Measurements from ENCODE around the gene SLC9A3.

Gene SLC9A3

DNA sequence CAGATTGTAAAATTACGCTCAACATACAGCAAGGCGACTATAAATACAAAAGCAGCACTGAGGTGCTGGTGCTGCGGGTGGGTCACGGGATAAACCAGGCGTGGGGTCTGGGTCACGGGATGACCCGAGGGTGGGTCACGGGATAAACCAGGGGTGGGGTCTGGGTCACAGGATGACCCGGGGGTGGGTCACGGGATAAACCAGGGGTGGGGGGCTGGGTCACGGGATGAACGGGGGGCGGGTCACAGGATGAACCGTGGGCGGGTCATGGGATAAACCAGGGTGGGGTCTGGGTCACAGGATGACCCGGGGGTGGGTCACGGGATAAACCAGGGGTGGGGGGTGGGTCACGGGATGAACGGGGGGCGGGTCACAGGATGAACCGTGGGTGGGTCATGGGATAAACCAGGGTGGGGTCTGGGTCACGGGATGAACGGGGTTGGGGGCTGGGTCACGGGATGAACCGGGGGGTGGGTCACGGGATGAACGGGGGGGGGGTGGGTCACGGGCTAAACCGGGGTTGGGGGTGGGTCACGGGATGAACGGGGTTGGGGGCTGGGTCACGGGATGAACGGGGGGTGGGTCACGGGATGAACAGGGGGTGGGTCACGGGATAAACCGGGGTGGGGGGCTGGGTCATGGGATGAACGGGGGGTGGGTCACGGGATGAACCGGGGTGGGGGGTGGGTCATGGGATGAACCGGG, 30.2 kb upstream of the SLC9A3 start:
- DNase-seq, result no peak

DNA sequence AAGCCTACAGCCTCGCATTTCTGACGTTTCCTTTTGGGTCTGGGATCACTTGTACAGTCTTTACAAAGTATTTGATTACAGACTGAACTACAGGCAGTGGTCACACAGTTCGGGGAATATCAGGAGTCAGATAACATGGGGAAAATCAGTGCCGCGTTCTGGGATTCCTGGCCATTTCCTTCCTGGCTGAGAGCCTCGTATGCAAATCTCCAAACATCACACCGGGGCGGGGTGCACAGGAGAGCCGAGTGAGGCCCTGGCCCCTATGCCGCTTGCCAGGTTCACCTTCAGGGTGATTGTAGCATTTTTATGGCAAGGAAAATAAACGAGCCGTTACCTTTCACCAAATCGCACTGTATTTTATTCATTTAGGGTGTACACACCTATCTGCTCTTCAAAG, 29.6 kb upstream of the SLC9A3 start:
- DNase-seq, result no peak

DNA sequence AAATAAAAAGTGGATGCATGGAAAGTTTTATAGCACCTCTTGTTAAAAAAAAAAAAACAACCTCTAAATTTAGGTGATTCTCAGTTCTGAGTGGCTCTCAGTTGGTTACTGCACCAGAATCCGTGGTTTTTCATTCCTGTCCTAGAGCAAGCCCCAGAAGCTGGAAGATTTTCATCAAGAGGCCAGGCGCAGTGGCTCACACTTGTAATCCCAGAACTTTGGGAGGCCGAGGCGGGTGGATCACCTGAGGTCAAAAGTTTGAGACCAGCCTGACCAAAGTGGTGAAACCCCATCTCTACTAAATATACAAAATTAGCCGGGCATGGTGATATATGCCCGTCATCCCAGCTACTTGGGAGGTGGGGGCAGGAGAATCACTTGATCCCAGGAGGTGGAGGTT, 27.2 kb upstream of the SLC9A3 start:
- DNase-seq, result no peak

DNA sequence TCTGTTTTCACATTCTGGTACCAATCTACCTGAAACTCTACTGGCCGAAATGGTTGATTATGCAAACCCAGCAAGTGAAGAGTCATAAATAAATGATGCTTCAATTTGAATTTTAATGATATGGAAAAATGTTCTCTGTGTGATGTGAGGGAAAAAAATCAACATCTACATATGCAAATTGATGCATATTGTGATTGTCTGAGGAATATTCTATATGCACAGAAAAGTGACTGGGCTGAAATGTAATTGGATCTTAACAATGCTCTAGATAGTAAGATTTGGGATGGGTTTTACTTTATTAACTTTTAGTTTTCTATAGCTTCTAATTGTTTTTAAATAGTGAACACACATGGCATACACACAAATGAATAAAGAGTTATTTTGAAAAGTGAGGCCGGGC, 25.0 kb upstream of the SLC9A3 start:
- DNase-seq, result no peak

DNA sequence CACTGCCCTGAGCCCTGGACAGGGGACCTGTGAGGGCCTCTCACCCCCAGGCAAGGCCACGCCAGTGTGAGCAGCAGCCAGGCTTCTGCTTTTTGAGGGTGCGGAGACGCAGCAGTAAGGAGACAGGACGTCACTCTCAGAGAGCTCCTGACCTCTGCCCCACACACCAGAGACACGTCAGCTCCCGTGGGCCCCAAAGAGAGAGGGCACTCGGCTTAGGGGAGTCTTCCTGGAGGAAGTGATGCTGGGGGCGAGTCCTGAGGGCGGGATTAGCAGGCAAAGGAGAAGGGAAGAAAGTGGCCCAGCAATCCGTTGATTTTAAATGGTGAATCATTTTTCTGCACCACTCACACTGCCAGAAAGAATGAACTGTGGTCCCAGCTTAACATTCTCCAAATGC, 24.0 kb upstream of the SLC9A3 start:
- DNase-seq, result no peak

DNA sequence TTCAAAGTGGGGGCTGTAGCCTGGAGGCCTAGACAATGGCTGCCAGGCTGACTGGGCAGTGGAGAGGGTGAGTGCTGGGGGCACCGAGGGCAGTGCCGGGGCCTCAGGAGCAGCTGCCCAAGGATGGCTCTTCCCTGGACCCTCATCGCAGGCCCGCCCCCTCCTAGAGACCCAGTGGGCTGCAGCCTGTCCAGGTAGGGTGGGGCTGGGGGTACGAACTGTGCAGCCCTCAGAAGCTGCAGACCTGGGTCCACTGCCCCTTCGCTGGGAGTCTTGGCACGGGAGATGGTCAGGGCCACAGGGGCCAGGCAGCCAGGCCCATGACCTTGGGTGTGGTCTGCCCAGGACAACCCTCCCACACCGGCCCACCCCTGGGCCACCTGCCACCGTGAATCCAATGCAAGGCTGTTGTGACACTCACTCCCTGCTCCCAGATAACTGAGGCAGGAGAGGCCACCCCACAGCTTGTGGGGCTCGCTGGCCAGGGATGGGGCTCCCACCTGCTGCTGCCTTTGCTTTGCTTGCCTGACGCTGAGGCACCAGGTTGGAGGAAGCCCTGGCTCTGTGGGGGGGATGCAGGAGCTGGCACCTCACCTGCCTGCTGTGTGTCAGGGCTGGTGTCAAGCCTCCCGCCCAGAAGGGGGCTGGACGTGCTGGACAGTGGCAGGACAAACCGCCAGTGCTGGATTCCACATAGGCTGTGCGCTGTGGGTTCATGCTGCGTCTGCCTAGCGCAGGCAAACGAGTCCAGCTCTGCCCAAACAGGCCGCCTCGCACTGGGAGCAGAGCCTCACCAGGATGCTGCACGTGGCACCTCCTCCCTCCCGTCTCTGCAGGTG, 23.1 kb upstream of the SLC9A3 start:
- no peak for DNase-seq

DNA sequence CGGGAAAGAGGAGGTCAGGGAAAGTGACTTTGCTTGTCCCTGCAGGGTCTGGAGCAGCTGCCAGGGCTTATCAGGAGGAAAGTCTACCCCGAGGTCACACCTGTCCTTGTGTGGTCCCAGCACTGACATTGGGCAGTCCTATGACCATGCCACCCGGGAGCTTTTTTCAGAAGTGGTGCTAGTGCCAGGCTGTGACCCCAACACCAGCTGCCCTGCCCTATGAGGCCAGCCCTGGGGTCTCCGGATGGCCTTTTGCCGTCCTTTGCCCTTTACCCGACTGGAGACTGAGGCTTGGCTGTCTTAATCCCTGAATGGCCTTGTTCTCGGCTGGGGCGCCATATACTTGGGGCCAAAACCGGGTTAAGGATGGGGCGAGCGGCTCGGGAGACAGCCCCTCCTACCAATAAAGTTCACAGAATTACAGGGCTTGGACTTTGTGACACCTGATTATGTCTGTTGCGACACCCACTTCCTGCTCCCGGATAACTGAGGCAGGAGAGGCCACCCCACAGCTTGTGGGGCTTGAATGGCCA, 22.2 kb upstream of the SLC9A3 start:
- DNase-seq, result no peak

DNA sequence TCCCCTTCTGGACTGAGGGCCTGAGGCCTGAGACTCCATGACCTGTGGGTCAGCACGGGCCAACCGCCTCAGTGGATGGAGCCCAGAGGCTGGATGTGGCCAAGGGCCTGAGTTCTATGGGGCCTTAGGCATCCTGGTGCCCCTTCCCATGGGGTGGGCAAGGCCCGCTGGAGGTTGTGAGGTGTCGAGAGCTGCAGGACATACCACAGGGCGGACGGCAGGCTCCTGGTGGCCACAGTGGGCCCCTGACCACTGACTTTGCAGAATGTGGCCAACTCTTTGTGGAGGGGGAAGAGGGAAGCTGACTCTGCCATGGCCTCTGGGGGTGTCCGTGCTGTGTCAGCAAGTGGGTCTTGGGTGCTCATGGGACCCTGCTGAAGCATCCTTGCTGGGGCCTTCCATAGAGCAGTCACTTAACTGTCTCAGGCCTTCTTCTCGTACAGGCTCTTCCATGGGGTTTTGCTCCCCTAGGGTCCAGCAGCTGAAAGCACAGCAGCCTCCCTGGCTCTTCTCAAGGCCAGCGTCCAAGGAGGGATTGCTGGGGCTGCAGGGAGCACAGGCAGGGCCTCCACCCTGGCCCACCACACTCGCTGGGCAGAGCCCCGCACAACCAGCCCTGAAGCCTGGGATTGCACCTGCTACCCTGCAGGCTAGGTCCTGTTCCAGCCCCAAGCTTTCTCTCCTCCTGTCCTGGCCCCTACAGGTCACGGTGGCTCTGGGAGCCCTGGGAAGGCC, 21.6 kb upstream of the SLC9A3 start:
- no peak for DNase-seq

DNA sequence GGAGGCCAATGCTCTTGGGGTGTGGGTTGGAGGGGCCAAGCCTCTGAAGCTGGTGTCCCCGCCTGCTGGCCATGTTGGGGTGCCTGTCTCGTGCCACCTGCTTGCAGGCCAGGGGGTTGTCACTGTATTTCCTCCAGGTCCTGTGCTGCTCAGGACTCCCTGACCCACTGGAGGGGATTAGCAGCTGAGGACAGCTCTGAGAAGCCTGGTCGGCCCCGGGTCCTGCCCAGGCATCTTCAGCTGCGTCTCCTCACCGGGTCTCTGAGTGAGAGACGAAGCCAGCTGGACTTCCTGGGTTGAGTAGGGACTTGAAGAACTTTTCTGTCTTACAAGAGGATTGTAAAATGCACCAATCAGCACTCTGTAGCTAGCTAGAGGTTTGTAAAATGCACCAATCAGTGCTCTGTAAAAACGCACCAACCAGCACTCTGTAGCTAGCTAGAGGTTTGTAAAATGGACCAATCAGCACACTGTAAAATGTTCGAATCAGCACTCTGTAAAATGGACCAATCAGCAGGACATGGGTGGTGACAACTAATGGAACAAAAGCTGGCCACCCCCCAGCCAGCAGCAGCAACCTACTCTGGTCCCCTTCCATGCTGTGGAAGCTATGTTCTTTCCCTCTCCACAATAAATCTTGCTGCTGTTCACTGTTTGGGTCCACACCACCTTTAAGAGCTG, 20.6 kb upstream of the SLC9A3 start:
- no peak for DNase-seq

DNA sequence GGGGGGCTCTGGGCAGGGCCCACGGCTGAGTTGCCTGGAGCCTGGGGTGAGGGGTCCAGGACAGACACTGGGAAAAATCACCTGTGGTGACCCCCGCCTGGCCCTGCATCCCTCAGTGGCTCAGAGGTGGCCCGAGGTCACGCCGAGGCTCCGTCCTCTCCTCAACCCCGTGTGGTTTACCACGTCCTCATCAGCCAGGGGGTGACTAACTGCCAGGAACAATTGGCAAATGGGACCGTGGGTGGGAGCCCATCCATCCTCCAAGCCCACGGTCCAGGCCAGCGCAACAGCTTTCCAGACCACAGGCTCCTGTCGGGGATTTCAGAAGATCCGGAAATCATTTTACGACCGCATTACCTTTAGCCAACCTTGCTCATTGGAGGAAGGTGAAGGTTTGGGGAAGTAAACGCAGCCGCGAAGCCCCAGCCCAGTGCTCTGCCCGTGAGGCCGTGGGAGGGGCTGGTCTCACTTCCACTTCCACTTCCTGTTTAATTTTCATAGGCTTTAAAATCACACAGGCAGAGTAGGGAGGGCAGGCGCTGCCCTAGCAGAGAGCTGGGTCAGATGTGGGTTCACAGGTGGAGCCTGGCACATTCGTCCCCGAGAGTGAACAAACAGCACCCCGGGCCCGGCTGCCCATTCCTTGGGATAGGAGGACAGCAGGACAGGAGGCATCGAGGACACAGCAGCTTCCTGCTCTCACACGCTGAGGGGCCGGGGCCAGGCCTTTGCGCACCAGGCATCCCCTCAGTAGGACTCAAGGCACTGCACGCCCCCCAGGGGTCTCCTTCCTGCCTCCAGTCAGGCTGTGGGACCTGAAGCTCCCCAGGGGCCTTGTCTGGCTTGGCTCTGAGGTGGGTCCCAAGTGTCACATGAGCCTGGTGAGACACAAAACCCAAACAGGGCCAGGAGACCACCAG, 19.8 kb upstream of the SLC9A3 start:
- DNase-seq, result no peak

DNA sequence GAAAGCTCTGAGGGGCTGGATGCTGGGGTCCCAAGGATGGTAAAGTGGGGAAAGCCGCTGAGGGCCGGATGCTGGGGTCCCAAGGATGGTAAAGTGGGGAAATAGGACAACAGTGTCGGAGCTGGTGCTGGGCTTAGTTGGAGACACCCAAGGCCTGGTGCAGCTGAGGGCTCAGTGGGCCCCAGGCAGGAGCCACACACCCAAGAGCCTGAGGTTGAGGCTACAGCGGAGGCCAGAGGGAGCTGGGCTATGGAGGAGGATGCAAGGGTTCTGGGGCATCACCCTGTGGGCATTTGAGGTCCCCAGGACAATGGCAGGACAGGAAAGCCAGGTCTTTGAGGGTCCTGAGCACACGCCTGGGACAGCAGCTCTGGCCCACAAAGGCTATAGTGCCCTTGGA, 19.1 kb upstream of the SLC9A3 start:
- no peak for DNase-seq

DNA sequence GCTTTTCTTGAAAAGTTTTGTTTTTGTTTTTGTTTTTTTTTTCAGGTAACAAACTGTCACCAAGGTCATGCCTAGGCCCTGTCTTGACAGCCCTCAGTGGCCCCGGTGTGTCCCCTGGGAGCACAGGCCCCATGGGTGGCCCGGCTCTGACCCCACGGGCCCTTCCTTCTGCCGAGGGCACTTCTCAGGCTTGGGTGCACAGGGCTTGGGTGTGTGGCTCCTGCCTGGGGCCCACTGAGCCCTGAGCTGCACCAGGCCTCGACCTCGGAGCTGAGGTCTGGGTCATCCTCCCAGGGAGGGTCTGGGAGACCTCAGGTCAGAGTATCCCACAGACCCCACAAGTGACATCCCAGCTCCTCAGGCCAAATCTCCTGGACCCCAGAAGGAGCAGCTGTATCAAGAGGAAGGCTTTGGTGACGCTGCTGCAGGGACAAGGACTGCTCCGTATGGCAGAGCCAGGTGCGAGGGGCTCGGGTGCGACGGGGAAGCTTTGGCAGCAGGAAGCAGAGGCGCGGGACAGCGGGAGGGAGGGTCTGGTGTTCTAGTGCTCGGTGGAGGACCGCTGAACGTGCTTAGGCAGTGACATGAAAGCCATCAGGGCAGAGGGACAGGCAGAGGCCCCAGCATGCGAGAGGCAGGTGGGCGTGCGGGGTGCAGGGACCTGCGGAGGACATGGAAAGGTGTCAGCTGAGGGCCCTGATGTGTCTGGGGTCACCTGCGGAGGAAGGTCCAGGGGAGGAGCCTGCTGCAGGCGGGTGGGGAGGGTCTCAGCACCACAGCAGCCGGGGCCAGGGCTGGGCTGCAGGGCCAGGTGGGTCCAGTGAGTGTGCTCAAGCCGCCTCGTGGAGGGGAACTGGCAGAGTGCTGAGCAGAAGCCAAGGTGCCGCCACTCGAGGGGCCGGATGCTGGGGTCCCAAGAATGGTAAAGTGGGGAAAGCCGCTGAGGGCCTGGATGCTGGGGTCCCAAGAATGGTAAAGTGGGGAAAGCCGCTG, 18.4 kb upstream of the SLC9A3 start:
- DNase-seq, result no peak

DNA sequence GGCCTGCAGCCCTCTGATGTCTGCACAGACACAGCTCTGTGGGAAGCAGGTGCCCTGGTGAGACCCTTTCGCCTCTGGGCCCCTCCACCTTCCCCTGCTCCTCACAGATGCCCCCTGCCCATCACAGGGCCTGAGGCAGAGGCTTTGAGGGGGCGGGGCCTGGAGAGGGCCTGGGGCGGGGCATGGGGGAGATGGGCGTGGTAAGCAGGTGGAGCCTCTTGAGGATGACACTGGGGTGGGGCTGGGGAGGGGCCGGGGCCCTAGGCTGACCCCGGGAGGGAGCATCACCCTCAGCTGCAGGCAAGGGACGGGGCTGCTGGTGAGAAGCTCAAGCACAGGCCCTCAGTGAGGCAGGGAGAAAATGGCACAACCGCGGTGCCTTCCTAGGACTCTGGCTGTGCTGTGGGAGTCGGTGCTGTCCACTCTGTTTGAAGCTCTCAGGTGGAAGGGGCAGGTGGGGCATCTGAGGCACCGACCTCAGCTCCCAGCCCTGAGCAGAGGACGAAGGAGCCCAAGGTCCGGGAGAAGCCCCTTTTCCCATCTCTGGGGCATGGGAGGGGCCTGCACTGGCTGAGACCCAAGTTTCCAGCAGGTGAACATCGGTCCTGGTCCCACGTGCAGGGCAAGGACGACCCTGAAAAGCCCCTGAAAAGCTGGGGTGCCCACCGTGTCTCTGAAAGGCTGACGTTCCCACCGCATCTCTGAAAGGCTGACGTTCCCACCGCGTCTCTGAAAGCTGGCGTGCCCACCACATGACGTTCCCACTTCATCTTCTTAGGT, 17.5 kb upstream of the SLC9A3 start:
- no peak for DNase-seq

DNA sequence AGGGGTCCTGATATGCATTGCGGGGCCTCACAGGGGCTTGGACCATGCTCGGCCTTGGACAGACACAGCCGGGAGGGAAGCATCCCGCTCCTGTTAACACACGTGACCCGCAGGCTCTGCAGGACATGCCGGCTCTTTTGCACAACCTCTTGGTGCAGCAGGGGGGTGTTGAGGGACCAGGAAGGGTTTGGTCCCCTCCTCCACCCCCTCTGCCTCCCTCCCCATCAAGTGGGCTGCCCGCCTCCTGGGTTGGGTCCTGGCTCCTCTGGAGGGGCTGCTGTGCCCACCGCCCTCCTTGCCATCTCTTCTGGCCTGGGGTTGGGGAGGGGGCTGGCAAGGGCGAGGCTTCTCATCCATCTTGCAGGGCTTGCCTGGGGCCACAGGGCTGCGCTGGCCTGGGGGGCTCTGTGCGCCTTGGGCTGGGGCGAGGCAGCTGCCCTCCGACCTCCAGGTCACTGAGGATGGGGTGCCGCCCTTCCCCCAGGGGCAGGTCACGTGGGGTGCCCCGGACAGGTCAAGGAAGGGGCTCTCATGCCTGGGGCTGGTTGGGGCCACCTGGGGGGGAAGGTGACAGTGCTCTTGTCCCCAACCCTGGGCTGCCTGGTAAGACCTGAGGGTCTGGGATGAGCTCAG, 16.8 kb upstream of the SLC9A3 start:
- DNase-seq, result no peak

DNA sequence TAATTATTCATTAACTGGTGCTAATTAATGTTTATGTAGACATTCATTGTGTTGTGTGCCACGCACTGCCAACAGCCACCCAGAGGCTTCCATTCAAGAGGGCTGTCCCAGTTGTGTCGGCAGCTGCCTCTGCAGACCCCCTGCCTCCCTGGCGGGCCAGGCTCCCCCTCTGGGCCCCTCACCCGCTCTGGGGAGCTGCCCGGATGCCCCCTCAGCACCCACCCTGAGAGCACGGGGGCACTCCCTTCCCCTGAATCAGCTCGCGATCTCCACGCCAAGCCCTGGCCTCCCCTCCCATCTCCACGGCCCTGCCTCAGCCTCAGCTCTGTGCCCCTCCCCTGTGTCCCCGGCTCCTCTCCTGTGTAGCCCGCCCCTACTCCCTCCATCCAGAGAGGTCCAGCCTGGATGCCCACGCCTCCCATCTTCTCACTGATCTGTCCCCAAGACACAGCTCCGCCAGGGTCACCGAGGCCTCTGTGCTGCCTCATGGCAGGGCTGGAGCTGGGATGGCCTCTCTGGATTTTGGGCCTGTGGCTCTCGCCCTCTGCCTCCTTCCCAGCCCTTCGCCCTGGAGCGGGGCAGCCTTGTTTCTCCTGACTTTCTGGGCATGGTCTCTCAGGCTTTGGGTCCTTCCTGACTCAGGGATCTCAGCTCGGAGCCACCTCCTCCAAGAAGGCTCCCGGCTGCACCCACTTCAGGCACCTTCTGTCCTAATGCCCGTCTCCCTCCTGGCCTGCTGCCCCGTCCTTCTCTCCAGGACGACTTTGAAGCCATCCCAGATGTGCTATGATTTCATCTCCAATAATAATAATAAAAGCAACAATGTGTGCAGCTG, 16.0 kb upstream of the SLC9A3 start:
- no peak for DNase-seq

DNA sequence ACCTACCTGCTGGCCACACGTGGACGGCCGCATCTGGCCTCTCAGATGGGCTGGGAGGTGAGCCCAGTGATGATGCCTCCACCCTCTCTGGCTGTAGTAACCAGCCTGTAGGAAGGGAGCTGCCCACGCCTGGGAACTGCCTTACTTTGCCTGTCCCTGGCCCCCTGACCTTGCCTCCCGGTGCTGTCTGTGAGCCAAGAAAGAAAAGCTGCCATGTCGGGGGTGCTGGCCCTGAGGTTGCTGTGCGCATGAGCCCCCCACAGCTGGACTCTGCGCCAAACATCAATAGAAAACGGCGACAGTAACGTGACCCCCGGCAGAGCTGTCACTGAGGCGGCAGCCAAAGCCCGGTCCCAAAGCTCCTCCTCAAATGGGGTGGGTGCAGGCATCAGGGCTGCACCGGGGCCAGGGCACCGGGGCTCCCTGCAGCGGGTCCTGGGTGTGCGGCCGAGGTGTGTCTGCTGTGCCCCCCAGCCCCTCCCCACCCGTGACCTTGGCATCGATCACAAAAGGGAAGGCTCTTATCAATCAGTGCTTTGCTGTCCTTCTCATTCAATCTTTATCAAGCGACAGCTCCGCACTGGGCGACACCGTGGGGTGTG, 15.3 kb upstream of the SLC9A3 start:
- no peak for DNase-seq

DNA sequence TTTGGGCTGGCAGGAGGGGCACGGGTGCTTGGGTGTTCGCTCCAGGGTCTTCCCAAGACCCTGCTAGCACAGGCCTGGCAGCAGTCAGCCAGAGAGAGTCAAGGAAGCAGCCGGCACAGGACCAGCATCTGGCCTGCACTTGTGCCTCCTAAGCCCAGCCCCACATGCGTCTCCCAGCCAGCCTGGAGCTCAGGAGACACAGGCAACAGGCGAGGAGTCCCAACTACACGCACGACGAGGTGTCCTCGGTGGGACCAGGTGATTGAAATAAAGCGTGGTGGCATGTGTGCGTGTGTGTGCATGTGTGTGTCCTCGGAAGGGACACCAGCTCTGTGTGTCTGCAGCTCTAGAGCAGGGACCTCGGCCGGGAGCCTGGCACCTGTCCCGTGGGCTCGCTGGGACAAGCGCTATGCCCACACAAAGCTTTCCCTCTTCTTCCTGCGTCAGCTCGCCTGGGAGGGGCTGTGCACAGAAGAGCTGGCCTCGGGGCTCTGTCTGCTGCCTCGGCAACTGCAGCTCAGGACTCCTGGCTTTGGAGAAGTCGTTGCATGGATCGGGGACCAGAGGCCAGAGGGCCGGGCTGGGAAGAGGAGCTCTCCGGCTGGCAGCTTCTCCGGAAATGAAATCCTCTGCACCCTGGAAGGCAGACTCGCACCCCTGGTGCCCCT, 14.7 kb upstream of the SLC9A3 start:
- no peak for DNase-seq

All from NCI-H187 treated with DMSO at 0.1 percent for 48 hours (cell line).